IPS-18c (cell line): ENCODE results near the gene MAP7D1.
"Not testable (repeated sequence)": the region's sequence is repeated elsewhere in the genome, so short reads cannot be mapped to it uniquely, and the experiment has no call there.

ENCODE experiments used
- H3K4me3 ChIP-seq: 2 replicates; pipeline ENCODE4 v1.7.0; 2013; ENCODE audit warnings: low read depth, mild to moderate bottlenecking, low read length, moderate library complexity; ENCODE audit not compliant: insufficient read depth
- H3K9me3 ChIP-seq: one replicate; pipeline ENCODE4 v1.6.1; 2013; ENCODE audit warnings: mild to moderate bottlenecking, low read length, moderate library complexity; ENCODE audit not compliant: control insufficient read depth, insufficient read depth

Gene MAP7D1

DNA sequence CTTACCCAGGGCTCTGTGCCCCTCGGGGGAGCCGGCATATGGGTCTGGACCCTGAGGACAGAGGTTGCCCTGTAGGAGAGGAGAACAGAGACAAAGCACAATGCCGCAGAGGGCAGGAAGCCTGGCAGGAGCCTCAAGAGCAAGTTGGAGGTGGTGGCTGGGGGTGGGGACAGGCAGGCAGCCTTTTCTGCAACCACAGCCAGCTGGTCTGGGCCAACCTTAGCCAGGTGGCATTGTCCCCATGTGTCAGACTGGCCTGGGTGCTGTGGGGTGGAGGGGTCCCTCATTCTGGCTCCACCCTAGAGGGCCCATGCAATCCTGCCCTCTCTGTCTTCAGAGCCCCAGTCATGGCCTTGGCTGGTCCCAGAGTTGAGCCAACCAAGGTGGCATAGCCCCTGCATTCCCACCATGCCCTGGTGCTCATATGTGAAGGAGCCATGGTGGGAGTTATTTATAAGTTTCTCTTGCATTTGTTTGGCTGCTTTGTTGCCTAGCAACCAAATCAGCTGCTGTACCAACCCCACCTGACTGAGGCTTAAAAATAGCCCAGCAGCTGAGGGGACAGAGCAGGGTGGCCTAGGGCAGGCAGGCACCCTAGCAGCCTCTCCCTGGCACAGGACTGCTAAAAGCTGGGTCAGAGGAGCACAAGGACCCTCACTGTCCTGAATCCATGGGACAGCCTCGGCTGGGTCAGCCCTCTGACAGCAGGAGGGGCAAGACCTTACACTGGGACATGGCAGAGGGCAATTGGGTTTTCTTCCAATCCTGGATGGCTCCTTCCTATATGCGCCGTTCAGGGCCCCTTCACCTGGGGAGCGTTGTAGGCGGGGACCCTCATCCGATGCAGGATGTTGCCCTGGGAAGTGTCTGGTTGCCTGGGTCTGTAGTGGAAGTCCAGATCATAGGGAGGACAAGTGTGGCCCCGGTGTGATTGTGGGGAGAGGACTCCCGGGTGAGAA is 19.5 kb downstream of the MAP7D1 start:
- no peak overlapping the region; the same call in 1 of the 2 replicates for H3K4me3 ChIP-seq
- no peaks in the 10 kb centered on the region for H3K9me3 ChIP-seq

DNA sequence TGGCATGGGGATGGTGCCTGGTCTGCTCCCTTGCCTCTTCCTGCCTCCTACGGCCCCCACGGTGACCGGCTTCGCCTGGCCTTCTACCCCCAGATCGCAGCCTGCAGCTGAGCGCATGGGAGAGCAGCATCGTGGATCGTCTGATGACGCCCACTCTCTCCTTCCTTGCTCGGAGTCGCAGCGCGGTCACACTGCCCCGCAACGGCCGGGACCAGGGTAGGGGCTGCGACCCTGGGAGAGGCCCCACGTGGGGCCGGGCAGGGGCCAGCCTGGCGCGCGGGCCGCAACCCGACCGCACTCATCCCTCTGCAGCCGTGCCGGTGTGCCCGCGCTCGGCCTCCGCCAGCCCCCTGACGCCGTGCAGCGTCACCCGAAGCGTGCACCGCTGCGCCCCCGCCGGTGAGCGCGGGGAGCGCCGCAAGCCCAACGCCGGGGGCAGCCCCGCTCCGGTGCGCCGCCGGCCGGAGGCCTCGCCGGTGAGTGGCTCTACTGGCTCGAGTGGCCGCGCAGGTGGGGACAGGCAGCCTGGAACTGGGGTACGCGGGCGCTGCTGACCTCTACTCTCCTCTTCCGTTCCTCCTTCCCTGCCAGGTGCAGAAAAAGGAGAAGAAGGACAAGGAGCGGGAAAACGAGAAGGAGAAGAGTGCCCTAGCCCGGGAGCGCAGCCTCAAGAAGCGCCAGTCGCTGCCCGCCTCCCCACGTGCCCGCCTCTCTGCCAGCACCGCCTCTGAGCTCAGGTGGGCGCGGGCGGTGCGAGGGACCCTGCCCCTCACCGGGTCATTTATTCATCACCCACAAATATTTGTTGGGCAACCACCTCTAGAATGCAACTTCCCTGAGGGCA is 20.4 kb downstream of the MAP7D1 start:
- Histone ChIP-seq H3K4me3 (no peak overlapping the region; the same call in 1 of the 2 replicates), H3K9me3 (no peaks in the 10 kb centered on the region)

DNA sequence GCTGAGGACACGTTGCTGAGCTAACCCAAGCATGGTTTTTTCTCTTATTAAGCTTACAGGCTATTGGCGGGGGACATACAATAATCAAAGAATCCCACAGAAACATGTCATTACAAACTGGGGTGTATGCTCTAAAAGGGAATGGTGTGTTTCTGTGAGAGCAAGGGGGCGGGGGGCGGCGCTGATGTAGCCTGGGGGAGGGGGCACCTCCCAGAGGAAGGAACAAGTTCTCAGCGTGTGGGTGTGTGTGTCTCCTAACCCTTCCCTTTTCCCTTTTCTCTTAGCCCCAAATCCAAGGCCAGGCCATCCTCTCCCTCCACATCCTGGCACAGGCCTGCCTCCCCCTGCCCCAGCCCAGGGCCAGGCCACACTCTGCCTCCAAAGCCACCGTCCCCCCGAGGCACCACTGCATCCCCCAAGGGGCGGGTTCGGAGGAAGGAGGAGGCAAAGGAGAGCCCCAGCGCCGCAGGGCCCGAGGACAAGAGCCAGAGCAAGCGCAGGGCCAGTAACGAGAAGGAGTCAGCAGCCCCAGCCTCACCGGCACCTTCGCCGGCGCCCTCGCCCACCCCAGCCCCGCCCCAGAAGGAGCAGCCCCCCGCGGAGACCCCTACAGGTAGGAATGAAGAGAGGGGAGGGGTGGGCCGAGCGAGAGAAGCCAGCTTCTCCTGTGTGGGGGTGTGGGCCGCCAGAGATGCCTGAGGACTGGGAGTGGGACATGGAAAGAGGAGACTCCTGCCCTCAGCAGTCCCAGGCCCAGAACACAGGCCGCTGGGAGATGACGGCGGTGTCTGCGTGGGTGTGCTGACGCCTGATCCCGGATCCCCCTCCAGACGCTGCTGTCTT is 21.9 kb downstream of the MAP7D1 start:
- no peaks in the 10 kb centered on the region for H3K9me3 ChIP-seq

DNA sequence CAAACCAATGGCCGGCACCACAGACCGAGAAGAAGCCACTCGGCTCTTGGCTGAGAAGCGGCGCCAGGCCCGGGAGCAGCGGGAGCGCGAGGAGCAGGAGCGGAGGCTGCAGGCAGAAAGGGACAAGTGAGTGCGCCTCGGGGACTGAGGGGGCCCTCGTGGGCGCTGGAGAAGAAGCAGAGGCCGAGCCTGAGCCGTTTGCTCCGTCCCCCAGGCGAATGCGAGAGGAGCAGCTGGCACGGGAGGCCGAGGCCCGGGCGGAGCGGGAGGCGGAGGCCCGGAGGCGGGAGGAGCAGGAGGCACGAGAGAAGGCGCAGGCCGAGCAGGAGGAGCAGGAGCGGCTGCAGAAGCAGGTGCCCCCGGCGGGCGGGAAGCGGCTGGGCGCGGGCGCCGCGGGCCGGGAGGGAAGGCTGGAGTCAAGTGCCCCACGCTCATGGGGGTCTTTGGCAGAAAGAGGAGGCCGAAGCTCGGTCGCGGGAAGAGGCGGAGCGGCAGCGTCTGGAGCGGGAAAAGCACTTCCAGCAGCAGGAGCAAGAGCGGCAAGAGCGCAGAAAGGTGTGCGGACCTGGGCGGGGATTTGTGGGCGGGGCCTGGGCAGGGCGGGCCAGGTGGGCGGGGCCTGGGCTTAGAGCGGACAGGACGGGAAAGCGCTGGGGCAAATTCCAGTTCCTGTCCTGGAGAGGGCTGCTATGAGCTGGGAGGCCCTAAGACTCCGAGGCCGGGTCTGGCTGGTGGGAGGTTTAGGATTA is 22.7 kb downstream of the MAP7D1 start:
- Histone ChIP-seq H3K4me3 (peak overlapping the region; percentile 65), H3K9me3 (no peaks in the 10 kb centered on the region)

More for the DNA sequence above, 21.9 kb downstream of the MAP7D1 start:
- H3K4me3 ChIP-seq: peak overlapping the region; percentile 65; the same call in 1 of the 2 replicates

- Histone ChIP-seq H3K4me3 (no peak overlapping the region), H3K9me3 (no peaks in the 10 kb centered on the region)
Observed at GRCh38 chr1:36179220-36179600, 23.2 kb downstream of the MAP7D1 start.

DNA sequence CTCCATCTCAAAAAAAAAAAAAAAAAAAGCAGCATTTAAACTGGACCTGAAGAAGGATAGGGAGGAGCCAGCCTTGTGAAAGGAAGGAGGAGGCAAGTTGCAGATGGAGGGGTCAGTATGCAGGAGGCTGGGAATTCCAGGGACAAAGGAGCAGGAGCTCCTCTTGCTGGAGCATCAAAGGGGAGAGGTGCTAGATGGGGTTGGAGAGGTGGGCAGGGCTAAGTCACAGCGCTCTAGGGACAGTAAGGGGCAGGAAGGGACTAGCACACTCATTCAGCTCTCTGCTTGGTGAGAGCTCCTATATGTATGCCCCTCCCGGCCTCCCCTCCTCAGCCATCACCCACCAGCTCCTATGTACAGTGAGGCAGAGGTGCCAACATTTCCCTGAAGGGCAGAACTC is 26.8 kb downstream of the MAP7D1 start:
- H3K9me3 ChIP-seq: no peaks in the 10 kb centered on the region

DNA sequence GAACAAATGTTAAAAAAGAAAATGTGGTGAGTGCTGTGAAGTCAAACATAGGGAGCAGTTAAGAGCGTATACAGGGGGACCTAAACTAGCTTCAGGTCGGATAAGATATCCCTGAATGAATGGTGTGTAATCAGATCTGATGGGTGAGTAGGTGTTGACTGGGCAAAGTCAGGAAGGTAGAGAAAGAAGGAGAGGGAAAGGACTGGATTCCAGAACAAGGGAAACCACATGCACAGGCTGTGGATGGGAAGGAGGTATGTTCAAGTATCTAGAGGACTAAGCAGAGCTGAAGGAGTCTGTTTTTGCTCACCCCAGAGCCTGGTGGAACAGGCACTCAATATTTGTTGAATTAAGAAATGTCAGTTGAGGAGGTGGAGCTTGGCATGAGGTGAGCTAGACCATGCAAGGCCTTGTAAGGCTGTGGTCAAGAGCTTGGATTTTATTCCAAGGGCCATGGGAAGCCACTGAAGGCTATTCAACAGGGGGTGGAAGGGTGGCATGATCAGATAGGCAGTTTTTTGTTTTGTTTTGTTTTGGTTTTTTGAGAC is 27.4 kb downstream of the MAP7D1 start:
- H3K4me3 ChIP-seq: no peak overlapping the region

More for the DNA sequence above, 26.8 kb downstream of the MAP7D1 start:
- H3K4me3 ChIP-seq: no peak overlapping the region

GRCh38 chr1:36187800-36188593 is 32.0 kb downstream of the MAP7D1 start:
- Histone ChIP-seq H3K9me3 (no peaks in the 10 kb centered on the region), H3K4me3 (peak overlapping the region; percentile 12; the same call in 1 of the 2 replicates)

More for the DNA sequence above, 27.4 kb downstream of the MAP7D1 start:
- H3K9me3 ChIP-seq: no peaks in the 10 kb centered on the region

DNA sequence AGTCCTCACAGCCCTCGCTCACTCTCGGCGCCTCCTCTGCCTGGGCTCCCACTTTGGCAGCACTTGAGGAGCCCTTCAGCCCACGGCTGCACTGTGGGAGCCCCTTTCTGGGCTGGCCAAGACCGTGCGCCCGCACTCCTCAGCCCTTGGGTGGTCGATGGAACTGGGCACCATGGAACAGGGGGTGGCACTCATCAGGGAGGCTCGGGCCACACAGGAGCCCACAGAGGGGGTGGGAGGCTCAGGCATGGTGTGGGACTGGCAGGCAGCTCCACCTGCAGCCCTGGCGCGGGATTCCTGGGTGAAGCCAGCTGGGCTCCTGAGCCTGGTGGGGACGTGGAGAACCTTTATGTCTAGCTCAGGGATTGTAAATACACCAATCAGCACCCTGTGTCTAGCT is 40.8 kb downstream of the MAP7D1 start:
- H3K4me3 ChIP-seq, H3K9me3 ChIP-seq: not testable (repeated sequence)

DNA sequence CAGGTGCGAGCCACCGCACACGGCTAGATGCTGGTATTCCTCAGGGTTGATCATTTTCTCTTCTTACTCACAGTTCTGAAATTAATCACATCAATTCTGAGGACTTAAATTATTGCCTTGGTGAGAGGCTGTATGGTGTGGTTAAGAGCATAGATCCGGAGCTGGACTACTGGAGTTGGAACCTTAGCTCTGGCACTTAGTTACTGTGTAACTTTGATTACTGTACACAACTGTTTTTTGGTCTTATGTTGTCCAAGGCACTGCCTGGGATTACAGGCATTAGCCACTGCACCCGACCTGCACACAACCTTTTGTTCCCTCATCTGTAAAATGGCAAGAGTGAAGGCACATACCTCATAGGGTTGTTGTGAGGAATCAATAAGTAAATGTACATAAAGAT is 42.7 kb downstream of the MAP7D1 start:
- no peaks in the 10 kb centered on the region for H3K9me3 ChIP-seq
- no peak overlapping the region for H3K4me3 ChIP-seq

DNA sequence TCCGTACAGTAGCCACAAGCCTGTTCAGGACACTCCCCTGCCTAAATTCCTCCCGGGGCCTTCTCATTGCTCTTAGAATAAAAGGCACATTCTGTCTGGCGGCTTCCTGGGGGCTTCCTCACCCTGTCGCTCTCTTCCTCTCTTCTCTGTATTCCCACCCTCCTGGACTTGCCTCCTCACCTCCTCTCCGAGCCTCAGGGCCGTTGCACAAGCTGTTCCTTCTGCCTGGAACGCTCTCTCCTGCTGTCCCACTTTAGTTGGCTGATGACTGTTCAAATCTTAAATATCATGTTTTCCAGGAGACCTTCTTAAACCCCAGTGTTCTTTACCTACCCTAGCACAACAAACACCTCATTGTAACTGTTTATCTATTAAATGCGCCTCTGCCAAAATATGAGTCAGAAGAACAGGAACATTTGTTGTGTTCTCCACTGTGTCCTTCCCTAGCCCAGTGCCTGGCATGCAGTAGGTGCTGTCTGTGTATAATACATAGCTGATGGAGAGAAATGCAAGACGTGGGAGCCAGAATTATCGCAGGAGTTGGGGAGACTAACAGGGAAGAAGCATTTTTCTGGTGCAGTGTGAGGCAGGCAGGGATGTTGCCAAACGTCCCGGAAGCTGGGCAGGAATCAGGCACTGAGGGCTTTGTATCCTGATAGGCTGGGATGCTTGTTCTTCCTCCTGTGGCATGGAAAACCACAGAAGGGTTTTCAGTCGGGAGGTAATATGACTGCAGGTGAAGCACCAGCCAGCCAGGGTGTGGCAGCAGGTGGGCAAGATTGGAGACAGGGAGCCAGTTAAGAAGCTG is 44.2 kb downstream of the MAP7D1 start:
- Histone ChIP-seq H3K9me3 (no peaks in the 10 kb centered on the region), H3K4me3 (no peak overlapping the region; the same call in 1 of the 2 replicates)

DNA sequence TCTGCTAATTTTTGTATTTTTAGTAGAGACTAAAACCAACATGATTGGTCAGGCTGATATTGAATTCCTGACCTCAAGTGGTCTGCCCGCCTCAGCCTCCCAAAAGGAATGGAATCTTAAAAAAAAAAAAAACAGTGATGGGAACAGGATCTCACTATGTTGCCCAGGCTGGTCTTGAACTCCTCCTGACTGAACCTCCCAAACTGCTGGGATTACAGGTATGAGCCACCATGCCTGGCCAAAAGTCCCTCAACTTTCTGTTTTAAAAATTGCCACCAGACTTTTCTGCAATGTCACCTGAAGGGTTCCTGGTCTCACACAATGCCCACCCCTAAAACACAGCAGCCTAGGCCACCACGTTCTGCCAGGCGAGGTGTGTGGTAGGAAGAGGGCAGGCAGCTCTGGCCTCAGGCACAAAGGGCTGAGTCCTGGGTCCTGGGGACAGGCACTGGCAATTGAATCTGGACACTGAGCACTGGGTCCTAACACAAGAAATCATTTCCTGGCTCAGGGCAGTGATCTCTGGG is 47.1 kb downstream of the MAP7D1 start:
- no peaks in the 10 kb centered on the region for H3K9me3 ChIP-seq
- H3K4me3 ChIP-seq: no peak overlapping the region

DNA sequence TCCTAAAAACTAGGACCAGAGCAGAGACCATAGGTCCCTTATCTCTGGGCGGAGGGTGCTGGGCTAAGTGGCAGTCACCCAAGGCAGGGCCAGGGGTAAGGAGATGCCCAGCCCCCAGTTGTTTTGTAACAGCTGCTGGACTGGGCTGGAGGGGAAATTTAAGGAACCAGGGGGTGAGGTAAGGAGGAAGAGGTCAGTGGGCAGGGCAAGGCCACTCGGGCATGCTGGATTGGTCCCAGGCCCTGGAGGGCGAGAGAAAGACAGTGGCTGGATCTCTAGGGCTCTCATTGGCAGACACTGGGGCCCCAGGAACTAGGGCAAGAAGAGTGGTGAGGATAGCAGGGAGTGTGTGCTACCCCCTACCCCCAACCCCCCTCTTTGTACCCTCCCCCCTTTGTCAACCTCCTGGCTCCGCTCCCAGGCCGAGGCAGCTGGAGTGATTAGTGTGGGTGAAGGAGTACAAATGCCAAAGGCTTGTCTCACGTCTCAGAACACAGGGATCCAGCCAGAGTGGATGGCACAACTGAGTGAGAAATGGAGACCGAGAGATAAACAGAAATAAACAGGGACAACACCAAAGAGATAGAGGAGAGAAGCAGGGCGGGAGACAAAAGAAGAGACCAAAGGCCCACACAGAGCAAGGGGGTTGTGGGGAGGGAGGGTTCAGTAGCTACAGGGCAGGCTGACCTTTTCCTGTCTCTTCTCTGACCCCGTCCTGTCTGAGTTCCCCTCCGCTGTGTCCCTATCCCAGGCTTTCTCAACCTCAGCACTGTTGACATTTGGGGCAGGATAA is 47.8 kb downstream of the MAP7D1 start:
- Histone ChIP-seq H3K4me3 (no peak overlapping the region), H3K9me3 (no peaks in the 10 kb centered on the region)

GRCh38 chr1:36204347-36204909 is 48.5 kb downstream of the MAP7D1 start:
- no peak overlapping the region for H3K4me3 ChIP-seq
- H3K9me3 ChIP-seq: no peaks in the 10 kb centered on the region
